ENCODE measurements around the gene SOX6.

SOX6 gene

GRCh38 chr11:16028419-16028818 lies 327.9 kb downstream of the SOX6 start:
- no peak overlapping the region for H3K4me3 ChIP-seq (ENCODE audit: low read depth in 1 of 2, low read length in 1 of 2)
- H3K36me3 ChIP-seq = no peaks in the 10 kb centered on the region
- H3K9me3 ChIP-seq = no peaks in the 10 kb centered on the region
- TF ChIP-seq CTCF (IDR thresholded peaks at IDR 0.05) = no peak
- no peak overlapping the region for H3K27ac ChIP-seq
- no peaks in the 10 kb centered on the region for H3K27me3 ChIP-seq
- H3K4me1 ChIP-seq (ENCODE audit: control insufficient read depth in 1 of 2, insufficient read depth in 1 of 2, low read depth in 1 of 2, low read length in 1 of 2) = peaks cover 10 to 20% of the 10 kb centered on the region in 2 experiments

GRCh38 chr11:16027621-16028020 lies 328.7 kb downstream of the SOX6 start:
- Histone ChIP-seq H3K4me1 (ENCODE audit: control insufficient read depth in 1 of 2, insufficient read depth in 1 of 2, low read depth in 1 of 2, low read length in 1 of 2) (peaks cover 9 to 14% of the 10 kb centered on the region in 2 experiments), H3K4me3 (ENCODE audit: low read depth in 1 of 2, low read length in 1 of 2) (no peak overlapping the region)

GRCh38 chr11:16026849-16027248 lies 329.5 kb downstream of the SOX6 start:
- no peak overlapping the region for H3K4me3 ChIP-seq (ENCODE audit: low read depth in 1 of 2, low read length in 1 of 2)
- H3K36me3 ChIP-seq = no peaks in the 10 kb centered on the region
- no peak overlapping the region for H3K27ac ChIP-seq
- no peaks in the 10 kb centered on the region for H3K27me3 ChIP-seq
- no peaks in the 10 kb centered on the region for H3K9me3 ChIP-seq
- no peak for TF ChIP-seq CTCF (IDR thresholded peaks at IDR 0.05)
- H3K4me1 ChIP-seq (ENCODE audit: control insufficient read depth in 1 of 2, insufficient read depth in 1 of 2, low read depth in 1 of 2, low read length in 1 of 2) = peaks cover 6 to 7% of the 10 kb centered on the region in 2 experiments

More at GRCh38 chr11:16027621-16028020, 328.7 kb downstream of the SOX6 start:
- no peaks in the 10 kb centered on the region for H3K27me3 ChIP-seq
- no peak overlapping the region for H3K27ac ChIP-seq
- no peaks in the 10 kb centered on the region for H3K36me3 ChIP-seq
- TF ChIP-seq CTCF (IDR thresholded peaks at IDR 0.05) = no peak
- H3K9me3 ChIP-seq = no peaks in the 10 kb centered on the region

GRCh38 chr11:16018931-16019330 lies 337.4 kb downstream of the SOX6 start:
- H3K9me3 ChIP-seq = no peaks in the 10 kb centered on the region
- no peak overlapping the region for H3K27ac ChIP-seq
- H3K4me3 ChIP-seq (ENCODE audit: low read depth in 1 of 2, low read length in 1 of 2) = no peak overlapping the region
- TF ChIP-seq CTCF (IDR thresholded peaks at IDR 0.05) = no peak
- no peaks in the 10 kb centered on the region for H3K27me3 ChIP-seq
- H3K36me3 ChIP-seq = no peaks in the 10 kb centered on the region
- H3K4me1 ChIP-seq (ENCODE audit: control insufficient read depth in 1 of 2, insufficient read depth in 1 of 2, low read depth in 1 of 2, low read length in 1 of 2) = no peaks in the 10 kb centered on the region

GRCh38 chr11:16016468-16016829 lies 339.9 kb downstream of the SOX6 start:
- Histone ChIP-seq H3K4me3 (ENCODE audit: low read depth in 1 of 2, low read length in 1 of 2) (no peak overlapping the region), H3K4me1 (ENCODE audit: control insufficient read depth in 1 of 2, insufficient read depth in 1 of 2, low read depth in 1 of 2, low read length in 1 of 2) (peaks cover 0 to 3% of the 10 kb centered on the region in 2 experiments), H3K9me3 (no peaks in the 10 kb centered on the region), H3K27me3 (no peaks in the 10 kb centered on the region), H3K27ac (no peak overlapping the region), H3K36me3 (no peaks in the 10 kb centered on the region)
- TF ChIP-seq CTCF (IDR thresholded peaks at IDR 0.05) = no peak
